HG03175 (cell line): Measurements from ENCODE around the gene FIGLA.
"Not testable (repeated sequence)": the region's sequence is repeated elsewhere in the genome, so short reads cannot be mapped to it uniquely, and the experiment has no call there.

Source experiments
- ATAC-seq: cut with Tn5 transposase; IDR thresholded peaks from one replicate; pipeline ENCODE4 v1.9.1; 2021; ENCODE audit warnings: mild to moderate bottlenecking, moderate library complexity; ENCODE audit not compliant: unreplicated experiment

The FIGLA gene

GRCh38 chr2:70747284-70747683 lies 43.2 kb downstream of the FIGLA start:
- ATAC-seq, result no peak

GRCh38 chr2:70746094-70746974 lies 44.1 kb downstream of the FIGLA start:
- ATAC-seq, result no peak

GRCh38 chr2:70745276-70745825 lies 45.1 kb downstream of the FIGLA start:
- ATAC-seq, result no peak

- ATAC-seq, result no peak
Observed at GRCh38 chr2:70744397-70744796, 46.0 kb downstream of the FIGLA start.

GRCh38 chr2:70743677-70744076 lies 46.8 kb downstream of the FIGLA start:
- ATAC-seq, result no peak

- no peak for ATAC-seq
Observed at GRCh38 chr2:70743068-70743467, 47.4 kb downstream of the FIGLA start.

- ATAC-seq, result not testable (repeated sequence)
Observed at GRCh38 chr2:70739492-70739891, 51.0 kb downstream of the FIGLA start.

GRCh38 chr2:70738159-70738558 lies 52.3 kb downstream of the FIGLA start:
- no peak for ATAC-seq

- no peak for ATAC-seq
Observed at GRCh38 chr2:70735071-70735470, 55.4 kb downstream of the FIGLA start.

GRCh38 chr2:70733646-70734180 lies 56.7 kb downstream of the FIGLA start:
- ATAC-seq, result no peak

GRCh38 chr2:70732766-70733645 lies 57.4 kb downstream of the FIGLA start:
- no peak for ATAC-seq

GRCh38 chr2:70730730-70731129 lies 59.7 kb downstream of the FIGLA start:
- no peak for ATAC-seq

- ATAC-seq, result no peak
Observed at GRCh38 chr2:70729647-70730046, 60.8 kb downstream of the FIGLA start.

- ATAC-seq, result no peak
Observed at GRCh38 chr2:70728128-70728527, 62.3 kb downstream of the FIGLA start.
